CD4-positive, alpha-beta T cell treated with Interleukin-6 for 4 hours (primary cell): ENCODE data around the gene CCL26.
A peak's percentile ranks its signal among the peaks of the same experiment; 100 is the strongest.
"Not testable (repeated sequence)": the region's sequence is repeated elsewhere in the genome, so short reads cannot be mapped to it uniquely, and the experiment has no call there.

Experiments
- DNase-seq: peaks from one replicate; pipeline ENCODE4 v3.0.0-alpha.2; 2020; ENCODE audit warnings: mixed read lengths

CCL26 gene

DNA sequence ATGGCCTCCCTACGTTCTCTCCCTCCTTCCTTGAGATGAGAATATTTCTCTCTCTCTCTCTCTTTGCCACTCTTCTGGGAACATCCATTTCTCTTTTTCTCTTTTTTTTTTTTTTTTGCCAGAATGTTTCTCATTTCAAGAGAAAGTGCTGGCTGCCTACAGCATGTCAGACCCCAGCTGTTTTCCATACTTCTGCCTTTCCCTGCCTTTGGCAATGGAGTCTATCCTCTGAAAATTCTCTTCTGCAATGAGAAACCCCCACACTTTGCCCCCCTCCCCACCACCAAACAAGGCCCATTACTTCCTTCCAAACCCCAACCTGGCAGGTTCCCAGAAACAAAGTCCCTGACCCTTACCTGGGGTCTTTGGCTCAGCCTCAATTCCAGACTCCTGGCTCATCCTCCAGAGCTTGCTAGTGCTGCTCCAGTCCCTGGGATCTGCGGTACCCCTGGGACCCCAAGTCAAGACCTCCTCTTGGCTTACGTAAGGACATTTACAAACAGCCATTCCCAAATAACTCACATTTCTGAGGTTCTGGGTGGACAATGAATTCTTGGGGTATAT lies 17.4 kb upstream of the CCL26 start:
- no peak for DNase-seq

DNA sequence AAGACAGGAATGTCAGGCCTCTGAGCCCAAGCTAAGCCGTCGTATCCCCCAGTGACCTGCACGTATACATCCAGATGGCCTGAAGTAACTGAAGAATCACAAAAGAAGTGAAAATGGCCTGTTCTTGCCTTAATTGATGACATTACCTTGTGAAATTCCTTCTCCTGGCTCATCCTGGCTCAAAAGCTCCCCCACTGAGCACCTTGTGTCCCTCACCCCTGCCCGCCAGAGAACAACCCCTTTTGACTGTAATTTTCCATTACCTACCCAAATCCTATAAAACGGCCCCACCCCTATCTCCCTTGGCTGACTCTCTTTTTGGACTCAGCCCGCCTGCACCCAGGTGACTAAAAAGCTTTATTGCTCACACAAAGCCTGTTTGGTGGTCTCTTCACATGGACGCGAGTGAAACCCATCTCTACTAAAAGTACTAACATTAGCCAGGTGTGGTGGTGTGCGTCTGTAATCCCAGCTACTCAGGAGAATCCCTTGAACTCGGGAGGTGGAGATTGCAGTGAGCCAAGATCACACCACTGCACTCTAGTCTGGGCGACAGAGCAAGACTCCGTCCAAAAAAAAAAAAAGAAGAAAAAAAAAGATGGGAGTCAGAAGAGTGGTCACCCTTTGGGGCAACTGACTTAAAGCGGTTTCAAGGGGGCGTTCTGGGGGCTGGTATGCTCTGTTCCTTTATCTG lies 16.3 kb upstream of the CCL26 start:
- DNase-seq, result not testable (repeated sequence)

DNA sequence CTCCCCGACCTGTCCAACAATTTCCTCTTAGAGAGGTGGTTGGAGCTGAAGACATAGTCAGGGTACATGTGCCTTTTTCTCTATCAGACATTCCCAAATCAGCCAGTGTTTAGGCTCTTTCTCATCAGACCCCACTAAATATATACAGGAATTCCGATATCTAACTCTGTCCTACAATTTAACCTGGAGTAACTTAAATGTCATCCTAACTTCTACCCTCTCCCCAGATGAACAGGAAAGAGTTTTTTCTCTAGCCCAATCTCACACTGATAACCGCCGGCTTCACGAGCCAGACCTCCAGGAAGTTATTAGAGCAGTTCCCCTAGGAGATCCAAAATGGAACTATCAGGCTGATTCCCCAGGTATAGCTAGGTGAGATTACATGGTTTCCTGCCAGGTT lies 11.0 kb upstream of the CCL26 start:
- not testable (repeated sequence) for DNase-seq

DNA sequence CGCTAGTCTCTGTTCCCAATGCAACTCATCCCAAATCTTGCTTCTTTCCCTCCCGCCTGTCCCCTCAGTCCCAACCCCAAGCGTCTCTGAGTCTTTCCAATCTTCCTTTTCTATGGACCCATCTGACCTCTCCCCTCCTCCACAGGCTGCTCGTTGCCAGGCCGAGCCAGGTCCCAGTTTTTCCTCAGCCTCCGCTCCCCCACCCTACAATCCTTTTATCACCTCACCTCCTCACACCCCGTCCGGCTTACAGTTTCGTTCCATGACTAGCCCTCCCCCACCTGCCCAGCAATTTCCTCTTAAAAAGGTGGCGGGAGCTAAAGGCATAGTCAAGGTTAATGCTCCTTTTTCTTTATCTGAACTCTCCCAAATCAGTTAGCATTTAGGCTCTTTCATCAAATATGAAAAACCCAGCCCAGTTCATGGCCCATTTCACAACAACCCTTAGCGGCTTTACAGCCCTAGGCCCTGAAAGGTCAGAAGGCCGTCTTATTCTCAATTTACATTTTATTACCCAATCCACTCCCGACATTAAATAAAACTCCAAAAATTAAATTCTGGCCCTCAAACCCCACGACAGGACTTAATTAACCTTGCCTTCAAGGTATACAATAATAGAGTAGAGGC lies 8.7 kb upstream of the CCL26 start:
- DNase-seq, result not testable (repeated sequence)

DNA sequence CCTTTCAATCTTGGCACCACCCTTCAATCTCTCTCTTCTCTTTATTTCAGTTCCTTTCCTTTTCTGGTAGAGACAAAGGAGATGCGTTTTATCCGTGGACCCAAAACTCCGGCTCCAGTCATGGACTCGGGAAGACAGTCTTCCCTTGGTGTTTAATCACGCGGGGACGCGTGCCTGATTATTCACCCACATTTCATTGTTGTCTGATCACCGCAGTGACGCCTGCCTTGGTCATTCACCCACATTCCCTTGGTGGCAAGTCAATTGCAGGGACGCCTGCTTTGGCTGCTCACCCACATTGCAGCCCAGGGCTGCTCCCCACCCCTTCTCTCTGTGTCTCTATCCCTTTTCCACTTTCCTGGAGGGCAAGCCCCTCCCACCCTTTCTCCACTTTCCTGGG lies 7.5 kb upstream of the CCL26 start:
- DNase-seq, result not testable (repeated sequence)

DNA sequence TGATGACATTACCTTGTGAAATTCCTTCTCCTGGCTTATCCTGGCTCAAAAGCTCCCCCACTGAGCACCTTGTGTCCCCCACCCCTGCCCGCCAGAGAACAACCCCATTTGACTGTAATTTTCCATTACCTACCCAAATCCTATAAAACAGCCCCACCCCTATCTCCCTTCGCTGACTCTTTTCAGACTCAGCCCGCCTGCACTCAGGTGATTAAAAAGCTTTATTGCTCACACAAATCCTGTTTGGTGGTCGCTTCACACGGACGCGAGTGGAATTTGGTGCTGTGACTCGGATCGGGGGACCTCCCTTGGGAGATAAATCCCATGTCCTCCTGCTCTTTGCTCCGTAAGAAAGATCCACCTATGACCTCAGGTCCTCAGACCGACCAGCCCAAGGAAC lies 7.0 kb upstream of the CCL26 start:
- DNase-seq, result not testable (repeated sequence)

DNA sequence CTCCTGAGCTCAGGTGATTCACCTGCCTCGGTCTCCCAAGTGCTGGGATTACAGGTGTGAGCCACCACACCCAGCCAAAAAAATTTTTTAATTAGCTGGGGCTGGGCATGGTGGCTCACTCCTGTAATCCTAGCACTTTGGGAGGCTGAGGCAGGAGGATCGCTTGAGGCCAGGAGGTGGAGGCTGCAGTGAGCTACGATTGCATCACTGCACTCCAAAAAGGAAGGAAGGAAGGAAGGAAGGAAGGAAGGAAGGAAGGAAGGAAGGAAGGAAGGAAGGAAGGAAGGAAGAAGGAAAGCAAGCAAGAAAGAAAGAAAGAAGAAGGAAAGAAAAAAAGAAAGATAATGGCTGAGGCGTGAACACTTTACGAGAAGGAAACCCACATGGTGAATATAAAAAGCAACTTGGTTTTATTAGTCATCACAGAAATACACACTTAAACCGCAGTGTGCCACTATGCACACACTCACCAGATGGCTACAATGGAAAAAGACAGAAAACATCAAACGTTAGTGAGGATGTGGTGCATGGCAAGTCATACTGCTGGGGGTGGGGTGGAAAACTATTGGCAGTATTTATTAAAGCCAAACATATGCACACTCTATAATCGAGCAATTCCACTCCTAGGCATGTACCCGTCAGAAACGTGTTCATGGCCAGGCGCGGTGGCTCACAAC lies 4.4 kb upstream of the CCL26 start:
- DNase-seq, result peak; percentile 50

DNA sequence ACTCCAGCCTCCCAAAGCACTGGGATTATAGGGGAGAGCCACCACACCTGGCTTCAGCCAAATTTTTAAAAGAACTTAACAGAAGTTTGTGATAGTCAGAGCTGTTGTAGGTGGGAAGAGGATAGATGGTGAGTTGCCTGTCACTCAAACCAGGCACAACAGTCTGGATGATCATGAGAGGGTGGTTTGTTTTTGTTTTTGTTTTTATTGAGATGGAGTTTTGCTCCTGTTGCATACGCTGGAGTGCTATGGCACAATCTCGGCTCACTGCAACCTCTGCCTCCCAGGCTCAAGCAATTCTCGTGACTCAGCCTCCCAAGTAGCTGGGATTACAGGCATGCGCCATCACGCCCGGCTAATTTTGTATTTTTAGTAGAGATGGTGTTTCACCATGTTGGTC lies 1.9 kb upstream of the CCL26 start:
- not testable (repeated sequence) for DNase-seq

DNA sequence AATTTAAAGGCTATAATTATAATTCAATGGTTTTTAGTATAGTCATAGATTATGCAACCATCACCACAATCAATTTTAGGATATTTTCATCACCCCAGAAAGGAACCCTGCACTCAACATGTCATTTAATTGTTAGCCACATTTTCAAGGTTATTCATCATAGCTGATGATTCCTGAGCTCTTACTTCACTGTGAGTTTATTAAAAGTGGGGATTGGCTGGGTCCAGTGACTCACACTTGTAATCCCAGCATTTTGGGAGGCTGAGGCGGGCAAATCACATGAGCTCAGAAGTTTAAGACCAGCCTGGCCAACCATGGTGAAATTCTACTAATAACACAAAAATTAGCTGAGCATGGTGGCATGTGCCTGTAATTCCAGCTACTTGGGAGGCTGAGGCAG lies 787 bp downstream of the CCL26 start:
- no peak for DNase-seq

DNA sequence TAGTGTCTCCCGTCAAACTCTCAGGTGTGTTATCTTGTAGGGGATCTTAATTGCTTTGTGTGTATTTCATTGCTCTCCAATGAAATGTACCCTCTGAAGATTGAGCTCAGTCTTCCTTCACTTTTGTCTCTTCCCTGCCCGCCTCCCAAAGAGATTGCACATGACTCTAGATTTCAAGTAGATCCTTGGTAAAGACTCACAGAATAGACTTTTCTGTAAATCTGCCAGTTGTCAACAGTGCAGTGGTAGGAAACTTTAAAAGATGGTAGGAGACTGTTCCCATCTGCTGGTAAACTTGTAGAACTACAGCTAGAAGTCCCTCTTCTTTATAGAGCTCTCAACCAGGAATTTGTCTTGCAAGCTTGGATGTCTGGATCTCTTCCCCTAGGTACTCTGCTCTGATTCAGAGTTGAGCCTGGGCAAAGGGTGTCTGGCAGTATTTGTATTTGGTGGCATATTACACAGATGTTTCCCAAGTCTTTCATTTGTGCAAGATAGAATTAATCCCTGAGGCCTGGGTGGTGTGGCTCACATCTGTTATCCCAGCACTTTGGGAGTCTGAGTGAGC lies 9.6 kb downstream of the CCL26 start:
- DNase-seq, result no peak

DNA sequence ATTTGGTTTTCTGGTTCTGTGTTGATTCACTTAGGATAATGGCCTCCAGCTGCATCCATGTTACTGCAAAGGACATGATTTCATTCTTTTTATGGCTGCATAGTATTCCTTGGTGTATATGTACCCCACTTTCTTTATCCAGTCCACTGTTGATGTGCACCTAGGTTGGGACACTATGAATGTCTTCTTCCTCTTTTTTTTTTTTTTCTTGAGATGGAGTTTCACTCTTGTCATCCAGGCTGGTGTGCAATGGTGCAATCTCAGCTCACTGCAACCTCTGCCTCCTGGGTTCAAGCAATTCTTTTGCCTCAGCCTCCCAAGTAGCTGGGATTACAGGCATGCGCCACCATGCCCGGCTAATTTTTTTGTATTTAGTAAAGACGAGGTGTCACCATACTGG lies 10.2 kb downstream of the CCL26 start:
- not testable (repeated sequence) for DNase-seq

DNA sequence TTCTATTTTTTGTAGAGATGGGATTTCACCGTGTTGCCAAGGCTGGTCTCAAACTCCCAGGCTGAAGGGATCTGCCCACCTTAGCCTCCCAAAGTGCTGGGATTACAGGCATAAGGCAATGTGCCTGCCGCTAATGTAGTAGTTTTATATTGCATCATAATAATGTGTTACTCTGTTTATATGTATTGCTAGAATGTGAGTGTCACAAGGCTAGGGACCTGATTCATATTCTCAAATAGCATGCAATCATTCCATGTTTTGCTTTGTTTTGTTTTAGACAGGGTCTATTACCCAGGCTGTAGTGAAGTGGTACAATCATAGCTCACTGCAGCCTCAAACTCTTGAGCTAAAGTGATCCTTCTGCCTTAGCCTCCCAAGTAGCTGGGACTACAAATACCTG lies 13.5 kb downstream of the CCL26 start:
- DNase-seq, result no peak

DNA sequence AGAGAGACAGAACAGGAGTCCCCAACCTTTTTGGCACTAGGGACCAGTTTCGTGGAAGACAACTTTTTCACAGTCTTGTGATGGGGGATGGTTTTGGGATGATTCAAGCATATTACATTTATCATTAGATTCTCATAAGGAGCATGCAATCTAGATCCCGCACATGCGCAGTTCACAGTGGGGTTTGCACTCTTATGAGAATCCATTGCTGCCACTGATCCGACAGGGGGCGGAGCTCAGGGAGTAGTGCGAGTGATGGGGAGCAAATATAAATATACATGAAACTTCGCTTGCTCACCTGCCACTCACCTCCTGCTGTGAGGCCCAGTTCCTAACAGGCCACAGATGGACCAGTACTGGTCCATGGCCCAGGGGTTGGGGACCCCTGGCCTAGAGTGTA lies 14.2 kb downstream of the CCL26 start:
- no peak for DNase-seq

DNA sequence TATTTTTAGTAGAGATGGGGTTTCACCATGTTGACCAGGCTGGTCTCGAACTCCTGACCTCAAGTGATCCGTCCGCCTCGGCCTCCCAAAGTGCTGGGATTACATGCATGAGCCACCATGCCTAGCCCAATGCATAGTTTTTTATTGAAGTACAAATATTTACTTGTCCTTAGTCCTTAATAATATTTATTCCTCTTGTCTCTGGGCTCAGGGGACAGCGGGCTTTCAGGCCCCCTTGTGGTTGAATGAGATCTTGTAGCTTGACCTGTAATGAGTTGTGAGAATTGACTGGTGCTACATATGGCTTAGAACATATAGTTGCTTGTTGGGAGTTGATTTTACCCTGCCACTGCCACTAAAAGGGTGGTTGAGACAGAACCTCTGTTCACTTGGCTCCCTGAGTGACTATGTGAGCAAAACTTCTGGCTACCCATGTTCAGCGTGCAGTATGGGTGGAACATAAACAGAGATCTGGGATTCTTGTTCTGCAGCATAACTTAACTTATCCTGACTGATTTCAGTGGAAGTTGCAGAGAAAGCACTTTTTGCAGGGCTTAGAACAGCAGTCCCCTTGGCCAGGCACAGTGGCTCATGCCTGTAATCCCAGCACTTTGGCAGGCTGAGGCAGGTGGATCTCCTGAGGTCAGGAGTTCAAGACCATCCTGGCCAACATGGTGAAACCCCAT lies 14.9 kb downstream of the CCL26 start:
- peak; percentile 5 for DNase-seq

DNA sequence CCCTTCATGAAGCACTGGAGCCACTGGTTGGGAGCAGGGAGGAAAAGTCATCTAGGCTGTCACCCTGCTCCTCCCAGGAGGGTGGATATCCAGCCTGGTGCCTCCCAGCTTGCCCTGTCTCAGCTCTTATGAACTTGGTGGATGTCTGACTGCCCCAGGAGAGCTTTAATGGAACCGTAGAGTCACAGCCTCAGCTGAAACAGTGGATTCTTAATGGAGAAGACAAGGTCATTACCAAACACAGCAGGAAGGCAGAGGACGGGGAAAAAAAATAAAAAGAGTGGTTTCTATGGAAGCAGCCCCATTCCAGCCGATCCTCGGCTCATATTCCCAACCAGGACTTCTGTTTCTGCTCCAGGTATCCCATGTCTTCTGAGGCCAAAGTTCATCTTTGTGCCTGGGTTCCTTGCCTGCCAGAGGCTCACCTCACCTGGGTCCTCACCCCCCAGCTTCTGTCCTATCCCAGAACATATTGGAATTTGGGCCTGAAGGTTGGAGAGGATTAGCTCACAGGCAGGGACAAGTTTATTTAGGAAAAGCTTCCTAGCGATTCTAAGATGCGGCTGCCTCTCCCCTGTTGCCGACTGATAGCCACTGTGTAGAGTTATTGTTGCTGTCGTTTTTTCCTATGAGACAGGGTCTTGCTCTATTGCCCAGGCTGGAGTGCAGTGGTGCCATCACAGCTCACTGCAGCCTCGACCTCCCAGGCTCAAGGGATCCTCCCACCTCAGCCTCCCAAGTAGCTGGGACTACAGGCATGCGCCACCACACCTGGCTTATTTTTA lies 15.6 kb downstream of the CCL26 start:
- no peak for DNase-seq

DNA sequence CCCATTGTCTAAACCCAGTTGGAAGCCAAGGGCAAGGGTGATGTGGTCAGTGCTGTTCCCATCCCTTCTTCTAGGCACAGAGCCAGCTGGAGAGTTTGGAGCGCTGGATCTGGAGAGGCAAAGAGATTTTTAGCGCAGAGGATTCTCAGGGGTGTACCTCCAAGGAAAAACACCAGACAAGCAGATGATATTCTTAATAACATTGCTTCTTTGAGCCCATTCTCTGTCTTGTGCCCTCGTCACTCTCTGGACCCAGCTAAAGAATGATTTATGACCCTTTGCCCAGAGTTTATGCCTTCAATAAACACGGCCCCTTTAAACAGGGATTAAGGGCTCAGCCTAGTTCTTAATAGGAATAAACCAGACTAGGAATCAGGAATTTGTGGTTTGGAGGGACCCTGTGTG lies 28.6 kb downstream of the CCL26 start:
- no peak for DNase-seq

DNA sequence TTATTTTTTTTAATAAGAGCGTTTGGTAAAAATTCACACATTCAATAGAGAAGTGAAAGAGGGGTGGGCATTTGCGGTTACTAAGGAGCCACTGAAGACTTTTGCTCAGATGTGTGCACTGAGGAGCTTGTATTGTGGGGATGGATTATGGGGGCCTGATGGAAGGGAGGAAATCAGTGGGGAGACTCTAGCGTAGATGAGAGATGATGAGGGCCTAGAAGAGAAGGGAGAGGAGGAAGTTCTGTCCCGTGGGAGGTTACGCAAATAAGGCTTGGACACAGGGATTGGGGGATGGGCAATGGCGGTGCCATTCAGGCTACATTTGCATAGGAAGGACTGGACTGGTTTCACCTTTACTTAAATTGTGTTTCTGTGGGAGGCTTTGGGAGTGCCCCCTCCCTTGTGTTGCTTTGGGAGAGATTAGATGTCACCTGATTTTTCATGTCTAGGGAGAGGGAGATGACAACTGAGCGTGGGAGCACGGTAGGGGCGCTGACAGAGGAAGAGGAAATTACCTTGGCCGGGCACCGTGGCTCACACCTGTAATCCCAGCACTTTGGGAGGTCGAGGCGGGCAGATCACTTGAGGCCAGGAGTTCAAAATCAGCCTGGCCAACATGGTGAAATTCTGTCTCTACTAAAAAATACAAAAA lies 31.0 kb downstream of the CCL26 start:
- DNase-seq, result no peak

DNA sequence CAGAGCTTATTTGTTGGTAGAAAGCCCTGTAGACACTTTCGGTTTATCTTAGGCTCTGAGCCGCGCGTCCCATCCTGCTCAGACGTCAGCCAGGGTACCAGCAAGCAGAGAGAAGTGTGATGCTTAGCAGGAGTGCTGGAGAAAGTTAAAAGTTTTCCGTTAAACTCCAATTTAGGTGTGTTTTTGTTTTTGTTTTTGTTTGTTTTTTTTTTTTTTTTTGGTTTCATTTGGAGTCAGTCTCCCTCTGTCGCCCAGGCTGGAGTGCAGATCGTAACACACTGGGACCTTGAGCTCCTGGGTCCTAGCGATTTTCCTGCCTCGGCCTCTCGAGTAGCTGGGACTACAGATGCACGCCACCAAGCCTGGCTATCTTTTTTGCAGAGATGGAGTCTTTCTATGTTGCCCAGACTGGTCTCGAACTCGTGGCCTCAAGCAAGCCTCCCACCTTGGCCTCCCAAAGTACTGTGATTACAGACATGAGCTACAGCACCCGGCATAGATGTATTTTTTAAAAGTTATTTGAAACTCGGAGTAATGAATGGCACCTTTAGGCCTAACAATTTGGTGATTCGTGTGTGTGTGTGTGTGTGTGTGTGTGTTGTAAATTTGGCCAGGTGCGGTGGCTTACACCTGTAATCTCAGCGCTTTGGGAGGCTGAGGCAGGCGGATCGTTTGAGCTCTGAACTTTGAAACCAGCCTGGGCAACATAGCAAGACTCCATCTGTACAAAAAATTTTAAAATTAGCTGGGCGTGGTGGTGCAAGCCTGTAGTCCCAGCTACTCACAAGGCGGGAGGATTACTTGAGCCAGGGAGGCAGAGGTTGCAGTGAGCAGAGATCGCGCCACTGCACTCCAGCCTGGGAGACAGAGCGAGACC lies 32.0 kb downstream of the CCL26 start:
- peak; percentile 66 for DNase-seq

DNA sequence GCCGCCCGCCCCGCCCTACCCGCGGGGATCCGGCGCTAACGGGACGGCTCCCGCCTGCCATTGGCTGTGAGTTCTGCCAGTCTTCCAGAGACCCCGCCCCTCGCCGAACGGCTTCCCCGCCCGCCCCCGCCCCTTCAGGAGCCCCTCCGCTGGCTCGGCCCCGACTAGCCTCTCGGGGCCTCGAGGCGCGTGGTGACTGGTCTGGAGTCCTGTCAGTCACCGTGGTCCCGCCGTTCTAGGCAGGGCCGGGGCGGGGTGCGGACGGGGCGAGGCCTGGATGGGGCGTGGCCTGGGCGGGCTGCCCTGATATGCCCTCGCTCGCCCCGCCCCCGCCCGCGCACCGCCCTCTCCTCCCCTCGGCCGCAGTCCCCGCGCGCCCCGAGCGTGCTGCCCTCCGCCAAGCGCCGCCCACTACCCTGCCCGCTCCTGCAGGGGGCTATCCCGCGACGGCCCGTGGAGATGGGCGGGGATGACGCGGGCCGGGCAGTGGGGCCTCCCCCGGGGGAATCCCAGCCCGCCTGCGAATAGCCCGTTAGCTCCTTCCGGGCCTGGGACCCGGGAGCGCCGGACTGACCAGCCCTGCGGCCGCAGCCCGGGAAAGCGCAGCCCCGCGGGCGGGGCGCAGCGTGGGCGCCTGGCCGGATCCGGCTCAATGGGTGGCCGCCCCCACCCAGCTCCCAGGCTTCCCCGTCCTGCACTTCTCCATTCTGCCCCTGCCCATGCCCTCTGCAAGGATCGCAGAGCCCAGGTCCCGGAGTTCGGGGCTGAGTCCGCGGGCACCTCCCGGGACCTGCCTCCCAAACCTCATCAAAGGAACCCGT lies 32.8 kb downstream of the CCL26 start:
- DNase-seq, result peak; percentile 99

DNA sequence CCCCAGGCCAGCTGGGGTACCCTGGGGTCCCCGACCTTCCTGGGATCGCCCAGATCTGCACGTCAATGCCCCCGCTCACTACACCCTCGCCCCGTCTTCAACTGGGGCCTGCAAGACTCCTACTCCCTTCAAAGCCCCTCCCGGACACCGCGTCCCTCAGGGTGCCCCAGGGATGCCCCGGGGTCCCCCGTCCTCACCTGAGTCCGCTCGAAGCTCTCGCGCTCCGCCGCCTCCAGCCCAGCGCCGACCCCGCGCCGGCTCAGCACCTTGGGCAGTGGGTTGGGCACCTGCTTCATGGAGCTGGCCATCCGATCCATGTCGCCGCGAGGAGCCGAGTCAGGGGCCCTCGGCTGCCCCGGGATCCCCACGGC lies 33.4 kb downstream of the CCL26 start, which contains the start of gene HIP1:
TSS of gene HIP1 (minus strand) at position 338 of the 371 bp plus-strand sequence. CDS start at position 317, 21 bp downstream.
- DNase-seq, result no peak
